ENCODE measurements around the gene PHOX2A. TPM values are rescaled to one million over a fixed set of nuclear protein-coding genes. Genes with fewer than 3 reads are reported as not detected.

PHOX2A gene
- total and polyA plus RNA-seq, 2 donors (not counting 1 experiment from before 2014, with no cell fraction given) = not detected

DNA sequence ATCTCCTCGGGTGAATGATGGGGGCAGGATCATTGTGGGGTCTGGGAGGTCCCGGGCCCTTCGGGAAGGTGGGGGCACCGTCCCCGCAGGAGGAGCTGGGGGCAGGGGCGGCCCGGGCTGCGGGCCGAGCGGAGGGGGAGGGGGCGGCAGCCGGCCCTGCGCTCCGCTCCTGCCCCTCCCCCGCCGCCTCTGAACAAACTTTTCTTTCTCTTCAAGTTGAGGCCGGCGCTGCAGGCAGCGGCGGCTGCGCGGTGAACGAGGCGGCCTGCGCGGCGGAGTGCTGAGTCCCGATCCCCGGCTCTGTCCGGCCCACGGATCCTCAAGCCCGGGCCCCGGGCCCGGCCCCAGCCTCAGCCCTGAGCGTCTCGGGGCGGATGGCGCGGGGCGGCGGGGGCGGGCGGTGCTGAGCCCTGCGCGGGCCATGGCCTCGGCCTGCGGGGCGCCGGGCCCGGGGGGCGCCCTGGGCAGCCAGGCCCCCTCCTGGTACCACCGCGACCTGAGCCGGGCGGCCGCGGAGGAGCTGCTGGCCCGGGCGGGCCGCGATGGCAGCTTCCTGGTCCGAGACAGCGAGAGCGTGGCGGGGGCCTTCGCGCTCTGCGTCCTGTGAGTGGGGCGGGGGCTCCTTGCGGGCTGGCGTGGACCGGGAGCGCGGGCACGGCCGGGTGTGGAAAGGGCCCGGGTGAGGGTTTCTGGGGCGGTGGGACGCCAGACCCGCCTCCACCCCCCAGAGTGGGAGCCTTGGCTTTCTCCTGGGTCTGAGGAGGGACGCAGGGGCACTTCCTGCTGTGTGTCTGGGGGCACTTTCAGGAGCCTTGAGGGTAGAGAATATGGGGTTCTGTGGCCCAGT, 19.2 kb downstream of the PHOX2A start, which contains the start of gene INPPL1:
Gene INPPL1, plus strand, starts transcription at position 204 of the 847 bp plus-strand sequence. Its CDS starts 218 bp downstream, at position 422.
- peak within 1 kb of the TSS; percentile 86 to 97 (median 94) for H3K4me3 ChIP-seq (replicated peaks in 1 of 4; ENCODE audit: control extremely low read depth in 1 of 4, insufficient read depth in 1 of 4, low read depth in 3 of 4, low read length in 4 of 4)
- peak within 1 kb of the TSS; percentile 100 for H3K4me2 ChIP-seq (ENCODE audit: extremely low read depth, insufficient read depth, low read length)
- peak within 1 kb of the TSS; percentile 39 for H2AFZ ChIP-seq (ENCODE audit: low read length)
- peak within 1 kb of the TSS; percentile 67 for H3K9ac ChIP-seq (ENCODE audit: insufficient read depth, low read length)
- peak; percentile 25 to 28 for DNase-seq (ENCODE audit: low read depth in 2 of 2)
- peaks cover 31% of the 10 kb centered on the region for H3K79me2 ChIP-seq (ENCODE audit: control insufficient read depth, insufficient read depth, low read length)
- TF ChIP-seq EZH2 (IDR thresholded peaks at IDR 0.05; ENCODE audit: low read length, missing control alignments) (no peak), CTCF (conservative IDR thresholded peaks at IDR 0.05 in 1 of 2, IDR thresholded peaks at IDR 0.05 in 1 of 2; ENCODE audit: low read depth in 1 of 2, low read length in 2 of 2) (no peak)
- H3K27ac ChIP-seq (ENCODE audit: insufficient read depth, low read length) = peak within 1 kb of the TSS; percentile 72
- peaks cover 20% of the 10 kb centered on the region for H3K36me3 ChIP-seq (ENCODE audit: control insufficient read depth, insufficient read depth, low read length)
- no peaks in the 10 kb centered on the region for H3K9me3 ChIP-seq (ENCODE audit: control insufficient read depth, insufficient read depth, low read depth, low read length)
- H4K20me1 ChIP-seq (ENCODE audit: control insufficient read depth, extremely low read depth, insufficient read depth, low read length) = peaks cover 2% of the 10 kb centered on the region
- H3K27me3 ChIP-seq (ENCODE audit: control insufficient read depth, insufficient read depth, low read length) = no peaks in the 10 kb centered on the region
- H3K4me1 ChIP-seq (ENCODE audit: control insufficient read depth, extremely low read depth, insufficient read depth, low read length) = peaks cover 10% of the 10 kb centered on the region

GRCh38 chr11:72223615-72224563, 20.1 kb downstream of the PHOX2A start:
- DNase-seq (ENCODE audit: low read depth in 2 of 2) = peak; percentile 67 to 72
- H3K36me3 ChIP-seq (ENCODE audit: control insufficient read depth, insufficient read depth, low read length) = peaks cover 13% of the 10 kb centered on the region
- TF ChIP-seq CTCF (conservative IDR thresholded peaks at IDR 0.05 in 1 of 2, IDR thresholded peaks at IDR 0.05 in 1 of 2; ENCODE audit: low read depth in 1 of 2, low read length in 2 of 2) (peak in 1 of 2 donors; percentile 3), EZH2 (IDR thresholded peaks at IDR 0.05; ENCODE audit: low read length, missing control alignments) (no peak)
- H3K27ac ChIP-seq (ENCODE audit: insufficient read depth, low read length) = peak overlapping the region; percentile 72
- peak overlapping the region; percentile 67 for H3K9ac ChIP-seq (ENCODE audit: insufficient read depth, low read length)
- peaks cover 31% of the 10 kb centered on the region for H3K79me2 ChIP-seq (ENCODE audit: control insufficient read depth, insufficient read depth, low read length)
- H4K20me1 ChIP-seq (ENCODE audit: control insufficient read depth, extremely low read depth, insufficient read depth, low read length) = peaks cover 2% of the 10 kb centered on the region
- H3K4me1 ChIP-seq (ENCODE audit: control insufficient read depth, extremely low read depth, insufficient read depth, low read length) = peaks cover 10% of the 10 kb centered on the region
- H3K4me2 ChIP-seq (ENCODE audit: extremely low read depth, insufficient read depth, low read length) = peak overlapping the region; percentile 89
- H3K4me3 ChIP-seq (replicated peaks in 1 of 4; ENCODE audit: control extremely low read depth in 1 of 4, insufficient read depth in 1 of 4, low read depth in 3 of 4, low read length in 4 of 4) = peak overlapping the region; percentile 86 to 97 (median 94)
- no peaks in the 10 kb centered on the region for H3K9me3 ChIP-seq (ENCODE audit: control insufficient read depth, insufficient read depth, low read depth, low read length)
- H2AFZ ChIP-seq (ENCODE audit: low read length) = peak overlapping the region; percentile 39
- H3K27me3 ChIP-seq (ENCODE audit: control insufficient read depth, insufficient read depth, low read length) = no peaks in the 10 kb centered on the region
